Putamen (tissue), 1 donor: ENCODE data around the gene LCN1.
"Not testable (repeated sequence)": the region's sequence is repeated elsewhere in the genome, so short reads cannot be mapped to it uniquely, and the experiment has no call there.

Experiments used
- DNase-seq: peaks from one replicate; pipeline ENCODE4 v3.0.0-alpha.2; 2016; ENCODE audit warnings: low spot score

The LCN1 gene

DNA sequence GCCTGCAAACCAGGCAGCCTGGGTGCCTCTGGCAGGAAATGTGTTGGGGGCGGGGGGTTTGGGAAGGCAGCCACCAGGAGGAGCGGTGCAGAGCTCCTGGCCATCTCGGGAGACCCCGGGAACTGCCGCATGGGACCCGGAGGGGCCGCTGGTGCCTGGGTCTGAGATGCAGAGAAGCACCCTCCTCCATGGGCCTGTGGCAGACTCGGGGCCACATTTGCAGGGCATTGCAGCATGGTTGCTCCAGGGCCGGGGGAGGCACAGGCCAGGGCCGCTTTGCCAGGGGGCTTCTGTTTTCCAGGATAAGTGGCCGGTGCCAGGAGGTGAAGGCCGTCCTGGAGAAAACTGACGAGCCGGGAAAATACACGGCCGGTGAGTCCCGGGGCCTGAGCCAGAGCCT lies 1.7 kb downstream of the LCN1 start:
- no peak for DNase-seq

DNA sequence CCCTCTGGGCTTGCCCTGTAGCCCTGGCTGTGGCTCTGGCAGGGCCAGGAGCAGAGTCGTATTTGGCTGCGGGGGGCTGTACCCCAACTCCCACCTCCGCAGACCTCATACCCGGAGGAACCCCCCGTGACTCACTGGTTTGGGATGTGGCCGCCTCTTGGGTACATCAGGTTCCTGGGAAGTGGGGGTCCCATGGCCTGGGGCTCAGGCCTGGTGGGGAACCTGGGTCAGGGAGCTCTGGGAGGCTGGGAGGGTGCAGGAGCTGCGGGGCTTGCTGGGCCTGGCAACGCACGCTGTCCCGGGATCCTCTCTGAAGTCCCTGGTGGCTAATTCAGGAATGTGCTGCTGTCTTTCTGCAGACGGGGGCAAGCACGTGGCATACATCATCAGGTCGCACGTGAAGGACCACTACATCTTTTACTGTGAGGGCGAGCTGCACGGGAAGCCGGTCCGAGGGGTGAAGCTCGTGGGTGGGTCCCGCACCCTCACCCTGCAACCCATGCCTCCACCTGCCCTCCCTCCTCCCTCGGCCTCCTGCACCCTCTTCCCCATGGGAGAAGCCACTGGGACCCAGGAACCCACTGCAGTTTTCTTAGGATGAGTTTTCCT lies 2.4 kb downstream of the LCN1 start:
- no peak for DNase-seq

GRCh38 chr9:135524130-135524861 lies 3.1 kb downstream of the LCN1 start:
- DNase-seq = no peak

GRCh38 chr9:135525241-135526088 lies 4.2 kb downstream of the LCN1 start:
- no peak for DNase-seq

- no peak for DNase-seq
Observed at GRCh38 chr9:135526089-135526729, 5.0 kb downstream of the LCN1 start.

DNA sequence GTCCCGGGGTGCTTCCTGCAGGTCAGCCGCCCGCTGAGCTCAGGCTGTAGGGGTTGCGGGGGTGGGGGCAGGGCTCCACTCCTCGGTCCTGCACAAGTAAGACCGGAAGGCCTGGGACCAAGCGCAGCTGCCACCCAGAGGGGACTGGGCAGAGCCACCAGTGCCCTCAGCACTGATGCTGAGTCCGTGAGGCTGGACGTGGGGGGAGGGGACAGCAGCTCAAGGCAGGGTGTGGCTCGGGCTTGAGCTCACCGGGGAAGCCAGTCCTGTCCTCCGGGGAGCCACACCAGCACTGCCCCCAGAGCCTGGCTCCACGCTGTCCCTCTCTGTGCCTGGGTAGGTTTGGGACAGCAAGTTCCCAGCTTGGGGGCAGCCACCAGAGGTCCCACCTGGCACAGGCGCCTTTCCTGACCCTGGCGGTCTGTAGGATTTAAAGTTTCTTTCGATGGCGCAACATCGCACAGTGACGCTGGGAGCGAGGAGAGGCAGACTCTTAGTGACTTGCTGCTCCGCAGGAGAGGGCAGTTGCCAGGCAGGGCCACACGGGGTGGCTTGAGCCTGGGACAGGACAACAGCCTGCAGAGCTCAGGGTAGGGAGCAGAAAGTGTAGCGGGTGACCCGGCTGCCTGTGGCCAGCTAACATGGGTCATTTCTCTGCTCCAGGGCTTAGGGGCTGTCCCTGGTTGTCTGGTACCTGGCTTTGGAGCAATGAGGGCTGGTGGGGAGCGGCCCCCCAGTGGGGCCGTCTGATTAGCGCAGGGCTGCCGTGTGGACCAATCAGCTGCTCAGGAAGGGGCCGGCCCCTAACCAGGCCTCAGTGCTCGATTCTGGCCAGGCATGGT lies 5.7 kb downstream of the LCN1 start:
- DNase-seq = no peak

GRCh38 chr9:135528842-135529435 lies 7.7 kb downstream of the LCN1 start:
- DNase-seq = not testable (repeated sequence)

DNA sequence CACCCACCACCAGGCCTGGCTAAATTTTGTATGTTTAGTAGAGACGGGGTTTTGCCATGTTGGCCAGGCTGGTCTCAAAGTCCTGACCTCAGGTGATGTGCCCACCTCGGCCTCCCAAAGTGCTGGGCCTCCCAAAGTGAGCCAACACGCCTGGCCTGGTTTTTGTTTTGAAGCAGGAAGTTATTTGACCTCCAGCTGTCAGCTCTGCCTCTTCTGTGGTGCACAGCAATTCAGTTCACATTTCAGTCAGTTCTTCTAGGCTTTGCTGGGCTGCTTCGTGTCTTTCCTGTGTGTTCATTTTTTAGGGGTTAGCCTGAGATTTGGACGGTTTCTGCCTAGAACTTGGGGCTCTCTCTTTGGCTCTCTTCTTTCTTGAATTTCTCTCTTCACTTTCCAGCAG lies 8.9 kb downstream of the LCN1 start:
- no peak for DNase-seq

DNA sequence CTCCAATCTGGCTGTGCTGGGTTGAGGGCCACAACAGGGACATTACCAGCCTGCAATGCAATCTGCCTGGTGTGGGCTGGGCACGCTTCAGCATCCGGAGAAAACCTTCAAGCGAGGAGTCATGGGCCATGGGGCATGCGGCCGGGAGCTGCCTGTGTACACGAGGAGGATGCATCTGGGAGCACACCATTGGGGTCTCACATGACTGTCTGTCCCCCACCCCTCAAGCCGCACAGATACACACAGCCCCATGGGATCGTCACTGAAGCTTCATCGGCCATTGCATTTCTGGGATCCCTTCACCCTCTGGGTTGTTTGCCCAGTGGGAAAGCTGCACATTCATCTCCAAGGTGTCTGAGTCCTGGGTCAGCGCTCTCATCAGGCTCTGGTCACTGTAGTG lies 9.9 kb downstream of the LCN1 start:
- no peak for DNase-seq

DNA sequence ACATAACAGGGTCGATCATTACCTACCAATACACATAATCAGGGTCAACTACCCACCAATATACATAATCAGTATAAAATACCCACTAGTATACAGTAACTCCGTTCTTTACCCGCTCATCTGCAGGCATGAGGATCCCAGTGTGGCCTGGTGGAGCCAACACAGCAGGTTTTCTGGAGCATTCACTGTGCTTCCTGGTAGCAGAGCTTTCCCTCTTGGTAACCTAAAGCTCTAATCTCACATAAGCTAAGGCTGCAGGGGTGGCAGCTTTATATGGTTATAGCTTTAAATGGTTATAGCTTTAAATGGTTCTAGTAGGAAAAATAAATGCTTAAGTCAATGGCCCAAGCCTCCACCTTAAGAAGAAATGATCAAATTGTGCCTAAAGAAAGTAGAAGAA lies 11.9 kb downstream of the LCN1 start:
- no peak for DNase-seq

GRCh38 chr9:135533674-135534073 lies 12.4 kb downstream of the LCN1 start:
- no peak for DNase-seq

DNA sequence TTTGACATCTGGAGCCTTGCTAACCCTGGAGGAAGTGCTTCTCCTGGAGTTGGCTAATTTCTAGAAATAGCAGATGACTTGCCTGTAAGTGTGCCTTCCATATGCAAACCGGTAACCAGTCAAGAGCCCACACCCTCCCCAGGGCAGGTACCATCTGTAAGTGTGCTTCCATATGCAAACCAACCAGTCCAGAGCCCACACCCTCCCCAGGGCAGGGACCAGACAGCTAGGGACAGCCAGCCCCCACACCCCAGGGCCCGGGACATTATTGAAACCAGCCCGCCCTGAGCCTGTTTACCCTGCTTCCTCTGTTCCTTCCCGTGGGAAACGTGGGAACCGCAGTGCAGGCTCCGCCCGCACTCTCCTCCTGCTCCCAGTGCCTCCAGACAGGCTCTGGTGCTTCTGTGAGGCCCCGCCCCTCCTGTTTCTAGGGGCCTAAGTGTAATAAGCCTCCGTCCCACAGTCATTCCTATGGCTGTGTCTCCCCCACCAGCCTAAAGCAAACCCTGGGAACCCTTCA lies 13.0 kb downstream of the LCN1 start:
- DNase-seq = not testable (repeated sequence)

GRCh38 chr9:135534826-135535225 lies 13.6 kb downstream of the LCN1 start:
- DNase-seq = not testable (repeated sequence)

DNA sequence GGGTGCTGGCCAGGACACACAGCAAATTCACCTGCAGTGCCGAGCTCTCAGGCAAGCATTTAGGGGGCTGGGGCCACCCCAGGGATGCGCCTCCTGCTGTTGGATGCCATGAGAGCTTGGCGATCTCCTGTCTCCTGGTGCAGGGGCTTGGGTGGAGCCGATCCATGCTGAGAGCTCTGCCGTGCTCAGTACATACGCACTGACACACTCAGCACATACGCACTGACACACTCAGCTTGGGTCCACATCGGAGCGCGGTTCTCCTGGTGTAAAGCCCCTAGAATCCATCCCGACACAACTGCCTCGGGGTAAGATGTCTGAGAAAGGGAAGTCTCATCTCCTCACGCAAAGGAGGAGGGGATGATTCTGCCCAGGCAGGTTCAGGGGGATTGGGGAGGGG lies 14.4 kb downstream of the LCN1 start:
- not testable (repeated sequence) for DNase-seq

GRCh38 chr9:135536216-135536615 lies 15.0 kb downstream of the LCN1 start:
- no peak for DNase-seq

DNA sequence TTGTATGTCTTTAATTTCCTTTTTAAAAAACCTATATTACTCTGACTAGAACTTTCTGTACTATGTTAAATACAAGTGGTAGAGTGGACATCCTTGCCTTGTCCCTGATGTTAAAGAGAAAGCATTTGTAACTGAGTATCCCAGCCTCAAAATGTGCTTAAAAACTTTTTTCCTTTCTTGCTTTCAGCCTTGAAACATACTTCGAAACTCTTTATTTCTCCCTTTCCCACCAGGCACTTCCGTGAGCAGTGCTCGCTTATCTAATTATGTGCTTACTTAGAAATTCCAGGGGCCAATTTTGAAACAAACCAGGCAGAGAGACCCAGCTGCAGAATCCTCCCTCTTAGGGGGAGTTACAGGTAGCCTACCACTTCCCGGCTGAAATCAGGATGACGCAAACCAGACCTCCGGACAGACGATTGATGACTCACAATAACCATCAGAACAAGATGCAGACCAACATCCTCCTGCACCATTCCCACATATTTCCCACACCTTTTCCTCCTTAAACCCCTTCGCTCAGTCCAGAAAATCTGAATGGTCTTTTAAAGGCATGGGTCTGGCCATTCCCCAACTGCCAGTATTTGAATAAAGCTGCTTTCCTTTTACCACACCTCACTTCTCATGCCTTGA lies 22.1 kb downstream of the LCN1 start:
- not testable (repeated sequence) for DNase-seq

GRCh38 chr9:135544981-135545635 lies 23.9 kb downstream of the LCN1 start:
- DNase-seq = no peak

DNA sequence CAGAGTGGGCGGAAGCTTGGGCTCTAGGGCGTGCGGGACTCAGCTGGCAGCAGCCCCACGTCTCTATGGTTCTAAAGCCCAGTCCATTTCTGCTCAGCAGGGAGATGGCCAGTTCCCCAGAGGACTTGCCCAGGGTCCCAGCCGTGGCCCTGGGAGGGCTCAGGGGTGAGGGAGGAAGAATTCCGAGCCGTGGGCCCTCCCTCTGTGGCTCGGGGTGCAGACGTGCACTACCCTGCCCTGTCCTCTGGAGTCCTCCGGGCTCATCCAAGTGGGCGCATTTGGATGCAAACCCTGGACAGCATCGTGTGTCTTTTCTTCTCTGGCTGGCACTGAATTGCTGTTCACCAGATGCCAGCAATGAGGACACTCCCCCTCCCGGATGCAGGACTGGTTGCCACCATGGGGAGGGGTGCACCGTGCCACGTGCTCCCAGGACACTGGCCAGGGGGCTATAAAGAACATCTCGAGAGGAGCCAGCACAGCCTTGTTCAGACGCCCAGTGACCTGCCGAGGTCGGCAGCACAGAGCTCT lies 24.5 kb downstream of the LCN1 start, which contains the start of gene OBP2A:
OBP2A (plus strand) TSS at position 481 of the 531 bp plus-strand sequence. CDS start 55 bp downstream, outside the sequence.
- DNase-seq = not testable (repeated sequence)
